T-helper 1 cell treated with Interleukin-12 subunit alpha and Interleukin-12 subunit beta and Interleukin-4 antibody, amounts not matched to agents 30 μg/mL and 1 μg/mL, for 36 hours (primary cell): ENCODE data around the gene EFNA2.
"Not testable (repeated sequence)": the region's sequence is repeated elsewhere in the genome, so short reads cannot be mapped to it uniquely, and the experiment has no call there.

Experiments used
- H3K27ac Mint-ChIP-seq: one replicate; pipeline ENCODE4 v1.8.0; 2021; ENCODE audit warnings: mild to moderate bottlenecking, mixed read lengths
- H3K27me3 Mint-ChIP-seq: one replicate; pipeline ENCODE4 v1.8.0; 2021; ENCODE audit warnings: low read depth, mixed read lengths
- H3K36me3 Mint-ChIP-seq: one replicate; pipeline ENCODE4 v1.8.0; 2021; ENCODE audit warnings: low read depth, mixed read lengths
- H3K4me1 Mint-ChIP-seq: one replicate; pipeline ENCODE4 v1.8.0; 2021; ENCODE audit warnings: low read depth, mixed read lengths
- H3K4me3 Mint-ChIP-seq: one replicate; pipeline ENCODE4 v1.8.0; 2021; ENCODE audit warnings: mild to moderate bottlenecking, moderate library complexity, mixed read lengths
- H3K9me3 Mint-ChIP-seq: one replicate; pipeline ENCODE4 v1.8.0; 2021; ENCODE audit warnings: mixed read lengths

EFNA2 gene

DNA sequence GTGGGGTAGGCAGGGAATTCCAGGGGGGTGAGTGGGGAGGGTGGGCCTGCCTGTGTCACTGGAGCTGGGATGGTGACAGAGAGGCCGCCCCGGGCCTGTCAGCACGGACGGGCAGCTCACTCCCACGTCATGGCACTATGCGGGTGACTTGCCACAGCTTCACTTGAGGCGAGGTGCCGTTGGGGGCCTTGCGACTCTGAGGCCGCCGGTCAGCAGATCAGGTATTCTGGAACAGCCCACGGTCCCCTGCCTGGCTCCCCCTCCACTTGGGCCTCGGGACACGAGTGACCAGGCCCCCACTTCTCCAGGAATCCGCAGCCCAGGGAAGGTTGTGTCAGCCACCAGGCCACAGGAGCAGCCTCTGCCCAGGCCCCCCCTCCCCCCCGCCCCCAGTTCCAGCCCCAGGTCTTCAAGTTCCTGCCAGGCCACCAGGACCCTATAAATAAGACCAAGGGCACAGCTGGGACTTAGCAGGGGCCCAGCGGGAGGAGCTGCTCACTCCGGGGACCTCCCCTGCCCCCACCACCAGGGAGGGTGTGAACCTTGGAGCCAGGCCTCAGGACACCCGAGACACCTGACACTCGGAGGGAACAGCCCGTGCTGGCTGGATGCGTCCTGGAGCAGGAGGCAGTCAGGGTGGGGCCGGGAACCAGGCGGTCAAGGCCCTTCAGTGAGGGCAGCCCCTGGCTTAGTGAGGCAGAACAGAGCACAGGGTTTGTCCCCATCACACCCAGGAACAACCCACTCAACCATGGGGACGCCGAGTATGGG is 40.0 kb upstream of the EFNA2 start:
- H3K36me3 Mint-ChIP-seq = peaks cover 4% of the 10 kb centered on the region
- peaks cover 4% of the 10 kb centered on the region for H3K27me3 Mint-ChIP-seq
- no peak overlapping the region for H3K27ac Mint-ChIP-seq
- H3K9me3 Mint-ChIP-seq = no peaks in the 10 kb centered on the region
- H3K4me3 Mint-ChIP-seq = no peak overlapping the region
- peaks cover 18% of the 10 kb centered on the region for H3K4me1 Mint-ChIP-seq

DNA sequence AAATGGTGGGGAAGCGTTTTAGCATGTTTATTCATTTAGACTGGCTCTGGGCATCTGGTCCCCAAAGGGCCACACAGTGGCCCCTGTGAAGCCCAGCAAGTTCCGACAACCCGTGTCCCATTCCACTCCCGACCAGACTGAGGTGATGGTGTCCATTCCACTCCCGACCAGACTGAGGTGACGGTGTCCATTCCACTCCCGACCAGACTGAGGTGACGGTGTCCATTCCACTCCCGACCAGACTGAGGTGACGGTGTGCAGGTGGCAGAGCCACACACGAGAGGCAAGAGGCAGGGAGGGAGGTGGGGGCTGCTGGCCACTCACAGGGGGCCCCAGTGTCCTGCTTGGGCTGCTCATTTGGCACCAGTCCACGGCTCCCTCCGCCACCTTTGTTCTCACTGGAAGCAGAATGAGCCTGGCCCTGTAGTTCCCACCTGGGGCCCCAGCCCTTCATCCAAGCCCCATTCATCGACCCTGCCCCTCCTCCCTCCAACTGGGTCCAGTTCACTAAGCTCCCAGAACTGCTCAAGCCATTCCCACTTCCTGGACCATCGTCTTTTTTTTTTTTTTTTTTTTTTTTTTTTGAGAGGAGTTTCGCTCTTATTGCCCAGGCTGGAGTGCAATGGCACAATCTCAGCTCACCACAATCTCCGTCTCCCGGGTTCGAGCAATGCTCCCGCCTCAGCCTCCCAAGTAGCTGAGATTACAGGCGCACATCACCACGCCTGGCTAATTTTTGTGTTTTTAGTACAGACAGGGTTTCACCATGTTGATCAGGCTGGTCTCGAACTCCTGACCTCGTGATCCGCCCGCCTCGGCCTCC is 39.2 kb upstream of the EFNA2 start:
- not testable (repeated sequence) for H3K4me3 Mint-ChIP-seq, H3K36me3 Mint-ChIP-seq, H3K27me3 Mint-ChIP-seq, H3K9me3 Mint-ChIP-seq, H3K27ac Mint-ChIP-seq
- H3K4me1 Mint-ChIP-seq = peaks cover 11% of the 10 kb centered on the region

DNA sequence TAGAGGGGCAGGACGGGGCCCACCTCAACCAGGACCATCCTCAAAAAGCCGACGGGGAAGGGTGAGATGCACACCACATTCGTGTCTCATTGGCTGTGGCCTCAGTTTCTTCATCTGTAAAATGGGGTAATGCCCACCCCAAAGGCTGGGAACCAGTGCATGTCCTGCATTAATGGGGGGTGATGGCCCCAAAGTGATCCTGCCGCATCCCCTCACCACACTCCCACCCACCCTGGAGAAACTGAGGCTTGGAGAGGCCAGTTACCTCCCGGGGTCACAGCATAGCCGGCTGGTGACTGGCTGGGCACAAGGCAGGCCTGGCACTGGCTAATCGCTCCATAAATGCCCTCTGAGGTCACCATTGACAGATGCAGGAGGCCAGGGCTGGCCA is 37.9 kb upstream of the EFNA2 start:
- Mint-ChIP-seq H3K4me3 (no peak overlapping the region), H3K4me1 (peaks cover 10% of the 10 kb centered on the region), H3K36me3 (peaks cover 12% of the 10 kb centered on the region), H3K27me3 (no peaks in the 10 kb centered on the region), H3K27ac (peak overlapping the region; percentile 45), H3K9me3 (no peaks in the 10 kb centered on the region)

DNA sequence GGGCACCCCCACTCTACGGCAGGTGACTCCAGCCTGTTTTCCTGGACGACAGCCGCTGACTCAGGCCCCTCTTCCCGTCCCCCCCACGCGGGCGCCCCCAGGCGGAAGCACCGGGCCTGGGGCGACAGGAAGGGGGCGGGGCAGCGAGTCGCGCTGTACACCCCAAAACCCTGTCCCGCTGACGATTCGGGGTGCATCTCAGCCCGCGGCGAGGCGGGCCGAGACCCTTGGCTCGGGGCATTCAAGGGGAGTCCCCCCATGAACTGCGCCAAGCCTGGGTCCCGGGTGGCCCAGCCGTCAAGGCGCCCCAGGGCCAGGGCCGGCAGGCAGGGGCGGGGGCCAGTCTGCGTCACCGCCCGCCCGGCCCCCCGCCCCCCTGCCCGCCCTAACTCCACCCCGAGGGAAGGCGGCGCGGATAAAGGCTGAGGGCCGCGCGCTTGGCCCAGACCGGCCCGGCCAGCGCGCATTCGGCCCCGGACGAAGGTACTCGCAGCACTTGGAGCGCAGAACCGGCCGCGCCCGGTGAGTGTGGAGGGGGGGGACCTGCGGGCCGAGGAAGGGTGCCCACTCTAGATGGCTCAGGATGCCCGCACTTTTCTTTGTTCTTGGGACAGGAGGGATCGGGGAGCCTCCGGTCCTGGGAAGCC is 37.4 kb upstream of the EFNA2 start, which contains the start of gene MIDN:
TSS of gene MIDN (plus strand) at position 445 of the 647 bp plus-strand sequence. CDS start 1,714 bp downstream, outside the sequence.
- Mint-ChIP-seq H3K4me3 (peak within 1 kb of the TSS; percentile 77), H3K27ac (peak within 1 kb of the TSS; percentile 84), H3K9me3 (no peaks in the 10 kb centered on the region), H3K4me1 (peaks cover 7% of the 10 kb centered on the region), H3K36me3 (peaks cover 14% of the 10 kb centered on the region), H3K27me3 (no peaks in the 10 kb centered on the region)

DNA sequence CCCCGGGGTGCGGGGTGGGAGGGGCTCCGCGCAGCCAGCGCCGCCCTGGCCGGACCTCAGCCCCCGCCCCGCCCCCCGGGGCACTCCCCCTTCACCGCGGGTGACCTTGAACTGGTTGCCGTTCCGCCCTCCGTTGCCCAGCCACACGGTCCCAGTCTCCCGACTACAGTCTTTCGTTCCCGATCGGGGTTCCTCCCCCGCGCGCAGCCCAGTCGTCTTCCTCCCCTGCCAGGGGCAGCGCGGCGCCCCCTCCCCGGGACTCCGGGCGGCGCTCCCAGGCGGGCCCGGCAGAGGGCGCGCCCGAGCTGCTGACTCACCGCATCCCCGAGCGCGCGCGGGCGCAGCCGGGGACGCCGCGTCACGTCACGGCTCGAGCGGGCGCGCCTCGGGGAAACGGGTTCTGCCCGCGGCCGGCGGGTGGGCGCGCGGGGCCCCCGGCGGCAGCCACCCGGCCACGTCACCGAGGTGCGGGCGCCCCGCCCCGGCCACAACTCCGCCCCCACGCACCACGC is 36.8 kb upstream of the EFNA2 start:
- Mint-ChIP-seq H3K4me3 (peak overlapping the region; percentile 77), H3K27me3 (no peaks in the 10 kb centered on the region), H3K4me1 (peaks cover 8% of the 10 kb centered on the region), H3K36me3 (peaks cover 18% of the 10 kb centered on the region), H3K9me3 (no peaks in the 10 kb centered on the region), H3K27ac (peak overlapping the region; percentile 84)

DNA sequence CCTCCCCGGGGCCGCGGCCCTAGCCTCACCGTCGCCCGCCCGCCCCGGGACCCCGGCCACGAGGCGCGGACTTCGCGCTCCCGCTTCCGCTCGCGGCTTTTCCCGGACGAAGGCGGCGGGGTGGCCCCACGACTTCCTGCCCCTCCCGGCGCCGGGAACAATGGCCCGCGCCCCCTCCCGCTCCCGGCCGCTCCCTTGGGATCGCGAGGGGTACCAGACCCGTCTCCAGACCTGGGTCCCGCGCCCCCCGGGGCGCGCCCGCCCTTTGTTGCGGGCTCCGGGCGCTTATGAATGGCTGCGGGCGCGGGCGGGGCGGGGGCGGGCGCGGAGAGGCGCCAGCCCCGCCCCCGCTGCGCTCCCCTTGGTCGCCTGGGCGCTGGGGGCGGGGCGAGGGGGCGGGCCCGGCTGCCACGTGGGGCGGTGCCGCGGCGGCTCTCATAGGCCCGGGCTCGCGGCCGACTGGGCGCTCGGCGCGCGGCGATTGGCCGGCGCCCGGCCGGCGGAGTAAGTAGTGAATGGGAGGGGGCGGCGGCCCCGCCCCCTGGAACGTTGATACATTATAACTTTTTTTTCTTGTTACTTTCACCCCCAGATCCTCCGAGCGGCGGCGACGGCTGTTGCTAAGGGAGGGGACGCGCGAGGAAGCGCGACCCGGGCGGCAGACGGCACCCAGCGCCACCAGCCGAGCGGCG is 36.2 kb upstream of the EFNA2 start:
- no peaks in the 10 kb centered on the region for H3K27me3 Mint-ChIP-seq
- H3K9me3 Mint-ChIP-seq = no peaks in the 10 kb centered on the region
- peak overlapping the region; percentile 77 for H3K27ac Mint-ChIP-seq
- peaks cover 17% of the 10 kb centered on the region for H3K36me3 Mint-ChIP-seq
- peaks cover 8% of the 10 kb centered on the region for H3K4me1 Mint-ChIP-seq
- peak overlapping the region; percentile 83 for H3K4me3 Mint-ChIP-seq

DNA sequence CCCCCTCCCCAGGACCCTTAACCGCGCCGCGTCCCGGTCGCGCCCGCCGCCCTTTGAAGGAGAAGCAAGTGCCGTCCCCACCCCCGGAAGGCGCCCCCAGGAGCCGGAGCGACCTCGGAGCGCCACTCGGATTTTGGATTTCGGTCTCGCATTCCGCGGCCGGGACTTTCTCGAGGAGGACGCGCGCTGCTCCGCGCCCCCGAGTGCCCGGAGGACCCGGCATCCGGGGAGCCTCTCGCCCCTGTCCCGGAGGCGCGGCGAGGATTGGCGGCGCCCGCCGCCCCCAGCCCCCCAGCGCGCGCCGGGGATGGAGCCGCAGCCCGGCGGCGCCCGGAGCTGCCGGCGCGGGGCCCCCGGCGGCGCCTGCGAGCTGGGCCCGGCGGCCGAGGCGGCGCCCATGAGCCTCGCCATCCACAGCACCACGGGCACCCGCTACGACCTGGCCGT is 35.7 kb upstream of the EFNA2 start:
- Mint-ChIP-seq H3K27ac (no peak overlapping the region), H3K4me3 (peak overlapping the region; percentile 83), H3K9me3 (no peaks in the 10 kb centered on the region), H3K27me3 (no peaks in the 10 kb centered on the region), H3K4me1 (peaks cover 9% of the 10 kb centered on the region), H3K36me3 (peaks cover 21% of the 10 kb centered on the region)

DNA sequence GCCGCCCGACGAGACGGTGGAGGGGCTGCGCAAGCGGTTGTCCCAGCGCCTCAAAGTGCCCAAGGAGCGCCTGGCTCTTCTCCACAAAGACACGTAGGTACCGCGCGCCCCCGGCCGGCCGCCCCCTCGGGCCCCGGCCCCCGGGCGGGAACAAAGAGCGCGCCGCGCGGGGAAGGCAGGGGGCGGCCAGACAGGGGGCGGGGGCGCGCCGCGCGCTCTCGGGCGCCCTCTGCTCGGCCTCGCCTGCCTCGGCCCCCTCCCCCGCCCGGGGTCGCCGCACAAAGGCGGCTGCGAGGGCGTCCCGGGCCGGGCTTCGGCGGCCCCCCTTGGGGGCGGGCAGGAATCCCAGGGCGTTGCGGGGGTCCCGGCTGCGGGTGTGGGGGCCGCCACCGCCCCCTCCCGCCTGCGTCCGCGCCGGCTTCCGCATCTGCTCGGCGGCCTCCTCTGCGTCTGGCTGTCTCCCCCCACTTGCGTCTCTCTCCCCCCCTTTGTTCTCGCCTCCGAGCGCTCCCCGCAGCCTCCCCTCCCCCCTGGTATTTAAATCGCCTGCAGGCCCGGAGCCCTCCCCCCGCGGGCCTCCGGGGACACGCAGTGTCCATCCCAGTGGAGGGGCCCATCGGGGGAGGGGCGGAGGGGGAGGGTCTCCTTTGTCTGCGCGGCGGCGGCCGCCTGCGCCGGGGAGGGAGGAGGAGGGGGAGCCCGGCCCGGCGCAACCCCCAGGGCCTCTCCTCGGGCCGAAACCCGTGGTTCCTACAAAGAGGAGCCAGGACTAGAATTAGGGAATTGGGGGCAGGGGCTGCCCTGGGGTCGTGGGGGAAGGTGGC is 35.0 kb upstream of the EFNA2 start:
- peaks cover 21% of the 10 kb centered on the region for H3K36me3 Mint-ChIP-seq

DNA sequence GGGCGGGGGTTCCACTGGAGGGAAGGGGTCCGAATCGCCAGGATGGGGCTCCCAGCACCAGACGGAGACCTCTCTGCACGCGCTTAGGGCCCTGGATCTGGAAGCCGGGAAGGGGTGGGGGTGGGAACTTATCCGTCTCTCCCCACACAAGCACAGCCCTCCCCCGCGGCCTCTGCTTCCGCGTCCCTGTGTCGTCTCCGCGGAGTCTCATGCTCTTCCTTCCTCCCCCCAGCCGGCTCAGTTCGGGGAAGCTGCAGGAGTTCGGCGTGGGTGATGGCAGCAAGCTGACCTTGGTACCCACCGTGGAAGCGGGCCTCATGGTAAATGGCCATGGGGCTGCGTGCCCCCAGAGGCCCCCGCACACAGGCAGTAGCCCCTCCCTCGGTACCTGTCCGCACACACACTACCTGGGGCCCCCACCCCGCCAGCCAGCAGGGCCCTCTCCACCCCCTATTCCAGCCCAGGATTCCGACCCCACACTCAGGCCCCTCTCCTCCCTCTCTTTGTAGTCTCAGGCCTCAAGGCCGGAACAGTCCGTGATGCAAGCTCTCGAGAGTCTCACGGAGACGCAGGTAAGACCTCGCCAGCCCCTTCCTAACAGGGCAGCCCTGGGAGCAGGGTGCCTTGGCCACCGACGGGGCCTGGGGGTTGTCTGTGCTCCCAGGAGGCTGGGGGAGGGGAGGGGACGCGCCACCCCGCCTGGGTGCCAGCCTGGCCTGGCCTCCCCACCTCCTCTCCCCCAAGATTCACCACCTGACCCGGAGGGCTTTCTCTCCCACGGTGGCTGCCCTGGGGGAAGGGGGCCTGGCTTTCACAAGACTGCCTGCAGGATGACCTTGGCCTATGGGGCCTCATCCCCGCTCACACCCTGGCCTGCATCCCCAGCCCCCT is 34.1 kb upstream of the EFNA2 start:
- Mint-ChIP-seq H3K27me3 (no peaks in the 10 kb centered on the region), H3K27ac (peak overlapping the region; percentile 92), H3K4me1 (peaks cover 11% of the 10 kb centered on the region), H3K4me3 (peak overlapping the region; percentile 97), H3K9me3 (no peaks in the 10 kb centered on the region), H3K36me3 (peaks cover 23% of the 10 kb centered on the region)

More for the DNA sequence above, 35.0 kb upstream of the EFNA2 start:
- Mint-ChIP-seq H3K9me3 (no peaks in the 10 kb centered on the region), H3K27me3 (no peaks in the 10 kb centered on the region), H3K4me3 (peak overlapping the region; percentile 97), H3K4me1 (peaks cover 9% of the 10 kb centered on the region), H3K27ac (peak overlapping the region; percentile 92)

DNA sequence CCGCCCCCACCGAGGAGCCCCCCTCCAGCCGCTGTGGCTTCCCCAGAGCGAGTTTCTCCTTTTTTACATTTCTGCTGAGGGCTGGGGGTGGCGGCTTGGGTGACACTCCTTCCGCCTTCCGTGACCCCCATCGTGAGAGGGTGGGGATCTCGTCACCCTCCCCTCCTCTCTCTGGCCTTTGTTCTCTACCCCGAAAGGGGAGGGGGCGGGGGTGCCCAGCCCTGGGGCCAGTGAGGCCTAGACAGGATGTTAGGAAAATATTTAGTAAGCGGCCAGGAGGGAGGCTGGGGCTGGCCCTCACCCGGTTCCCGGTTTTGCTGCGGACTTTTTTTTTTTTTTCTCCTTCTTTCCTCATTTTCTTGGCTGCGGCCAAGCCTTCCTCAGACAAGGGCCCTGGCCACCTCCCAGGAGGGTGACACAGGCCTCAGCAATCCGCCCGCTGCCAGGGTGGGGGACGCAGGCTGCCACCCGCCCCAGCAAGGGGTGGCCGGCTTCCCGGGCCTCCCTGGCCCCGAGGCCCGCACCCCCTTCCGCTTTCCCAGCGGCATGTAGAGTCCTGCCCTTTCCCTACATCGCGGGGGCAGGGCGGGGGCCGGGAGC is 33.4 kb upstream of the EFNA2 start:
- no peaks in the 10 kb centered on the region for H3K27me3 Mint-ChIP-seq
- no peaks in the 10 kb centered on the region for H3K9me3 Mint-ChIP-seq
- H3K36me3 Mint-ChIP-seq = peaks cover 26% of the 10 kb centered on the region
- H3K4me1 Mint-ChIP-seq = peaks cover 12% of the 10 kb centered on the region
- H3K27ac Mint-ChIP-seq = peak overlapping the region; percentile 79
- H3K4me3 Mint-ChIP-seq = peak overlapping the region; percentile 97

DNA sequence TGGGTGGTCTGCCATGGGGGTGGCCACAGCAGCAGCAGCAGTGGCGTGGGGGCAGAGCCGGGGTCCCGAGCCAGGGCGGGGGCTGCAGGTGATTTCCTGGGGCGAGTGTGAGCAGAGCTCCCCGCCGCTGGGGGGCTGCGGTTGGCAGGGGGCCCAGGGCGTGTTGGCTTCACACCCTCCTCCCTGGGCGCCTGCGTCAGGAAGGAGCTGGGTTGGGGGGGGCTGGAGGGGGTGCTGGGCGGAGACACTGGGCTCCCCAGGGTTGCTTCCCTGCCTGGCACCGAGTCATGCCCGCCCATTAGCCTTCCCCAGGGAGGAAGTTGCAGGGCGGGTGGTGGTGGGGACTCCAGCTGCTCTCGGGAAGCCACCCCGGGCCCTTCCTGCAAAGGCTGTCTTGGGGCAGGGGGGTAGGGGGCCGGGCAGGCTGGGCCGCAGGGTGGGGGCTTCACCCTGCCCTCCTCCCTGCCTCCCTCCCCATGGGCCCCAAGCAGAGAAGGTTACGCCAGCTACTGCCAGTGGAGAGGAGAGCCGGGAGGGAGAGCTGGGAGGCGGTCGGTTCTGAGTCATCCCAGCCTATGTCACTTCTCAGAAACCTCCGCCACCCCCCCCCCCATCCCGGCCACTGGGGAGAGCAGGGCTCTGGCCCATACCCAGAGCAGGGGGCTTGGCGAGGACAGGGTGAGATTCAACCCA is 32.7 kb upstream of the EFNA2 start:
- peaks cover 32% of the 10 kb centered on the region for H3K36me3 Mint-ChIP-seq
- H3K27me3 Mint-ChIP-seq = no peaks in the 10 kb centered on the region
- H3K9me3 Mint-ChIP-seq = no peaks in the 10 kb centered on the region
- peak overlapping the region; percentile 77 for H3K4me3 Mint-ChIP-seq
- peaks cover 18% of the 10 kb centered on the region for H3K4me1 Mint-ChIP-seq
- peak overlapping the region; percentile 85 for H3K27ac Mint-ChIP-seq
